H1 (cell line): Measurements from ENCODE around the gene TGM5. TPM values are rescaled to one million over a fixed set of nuclear protein-coding genes. Genes with fewer than 3 reads are reported as not detected.
"Not testable (repeated sequence)": the region's sequence is repeated elsewhere in the genome, so short reads cannot be mapped to it uniquely, and the experiment has no call there.

Experiments
- CTCF ChIA-PET: fragments of 300-600 bp; sonication (Branson Sonifier 250); formaldehyde crosslinking; loops from one replicate; lab custom pipeline; 2021; ENCODE audit not compliant: partially characterized antibody; lab: Charles Lee
- POLR2A ChIA-PET: fragments of 300-600 bp; sonication (Branson Sonifier 250); formaldehyde crosslinking; loops from one replicate; lab custom pipeline; 2021; ENCODE audit warnings: inconsistent platforms; ENCODE audit not compliant: partially characterized antibody; lab: Charles Lee
- DNase-seq, 2 experiments: peaks; one replicate each; pipeline versions ENCODE4 v3.0.0 to v3.0.0-alpha.2; 2010 to 2022; ENCODE audit warnings: low spot score in 2 of 2, low read depth in 1 of 2, mixed read lengths in 1 of 2
- FAIRE-seq: peaks from 2 replicates; lab custom pipeline; 2011; peaks lifted over from hg19 to GRCh38; lab: Jason Lieb, UNC
- H2AFZ ChIP-seq: 2 replicates; pipeline ENCODE4 v1.8.1; 2012; ENCODE audit warnings: low read length, inconsistent platforms
- H2AK5ac ChIP-seq: 2 replicates; pipeline ENCODE4 v1.6.1; 2013; ENCODE audit warnings: low read depth, low read length
- H2BK120ac ChIP-seq: replicated peaks from 2 replicates; pipeline ENCODE3; 2013; ENCODE audit warnings: low read depth, low read length, inconsistent platforms
- H2BK12ac ChIP-seq: 2 replicates; pipeline ENCODE4 v1.6.1; 2013; ENCODE audit warnings: low read depth, low read length
- H2BK15ac ChIP-seq: 2 replicates; pipeline ENCODE4 v1.6.1; 2013; ENCODE audit warnings: low read length
- H2BK20ac ChIP-seq: 2 replicates; pipeline ENCODE4 v1.6.1; 2013; ENCODE audit warnings: low read length
- H2BK5ac ChIP-seq: 2 replicates; pipeline ENCODE4 v1.6.1; 2013; ENCODE audit warnings: low read depth, low read length
- H3K14ac ChIP-seq: 2 replicates; pipeline ENCODE4 v1.6.1; 2013; ENCODE audit warnings: inconsistent platforms; ENCODE audit not compliant: insufficient read length
- H3K18ac ChIP-seq: 2 replicates; pipeline ENCODE4 v1.6.1; 2013; ENCODE audit warnings: low read length; ENCODE audit errors: extremely low read depth
- H3K23ac ChIP-seq: 2 replicates; pipeline ENCODE4 v1.6.1; 2013; ENCODE audit warnings: inconsistent platforms; ENCODE audit not compliant: insufficient read length
- H3K23me2 ChIP-seq: 2 replicates; pipeline ENCODE4 v1.6.1; 2013; ENCODE audit warnings: low read depth, low read length
- H3K27ac ChIP-seq: 2 replicates; pipeline ENCODE4 v1.6.1; 2011; ENCODE audit warnings: low read depth, low read length, inconsistent platforms
- H3K27me3 ChIP-seq, 4 experiments: replicated peaks in 1 of 4; 1 replicate in 1 of 4; 2 replicates in 3 of 4; pipeline versions ENCODE4 v1.6.1 to v1.8.1; 2011 to 2013; ENCODE audit warnings: low read length in 3 of 4, mild to moderate bottlenecking in 3 of 4, inconsistent platforms in 2 of 4, mixed read lengths in 2 of 4, moderate library complexity in 1 of 4; ENCODE audit not compliant: control insufficient read depth in 3 of 4, insufficient read depth in 3 of 4; ENCODE audit errors: extremely low read depth in 1 of 4
- H3K36me3 ChIP-seq, 4 experiments: 2 replicates each; pipeline versions ENCODE4 v1.6.1 to v1.8.1; 2011 to 2013; ENCODE audit warnings: mild to moderate bottlenecking in 4 of 4, low read length in 3 of 4, moderate library complexity in 2 of 4, control low read depth in 1 of 4, inconsistent platforms in 1 of 4; ENCODE audit not compliant: insufficient read depth in 4 of 4, control insufficient read depth in 2 of 4
- H3K4ac ChIP-seq: replicated peaks from 2 replicates; pipeline ENCODE3; 2013; ENCODE audit warnings: low read length, low read depth, mixed read lengths, inconsistent platforms; ENCODE audit not compliant: insufficient read length
- H3K4me1 ChIP-seq, 4 experiments: replicated peaks in 1 of 4; 1 replicate in 1 of 4; 2 replicates in 3 of 4; pipeline versions ENCODE4 v1.6.1 to v1.8.1; 2011 to 2013; ENCODE audit warnings: low read length in 3 of 4, inconsistent platforms in 2 of 4, mixed read lengths in 1 of 4; ENCODE audit not compliant: insufficient read depth in 4 of 4, control insufficient read depth in 3 of 4
- H3K4me2 ChIP-seq, 2 experiments: 2 replicates each; pipeline versions ENCODE4 v1.6.1 to v1.8.1; 2011 to 2013; ENCODE audit warnings: low read depth in 2 of 2, low read length in 2 of 2, control low read depth in 1 of 2, inconsistent platforms in 1 of 2, mild to moderate bottlenecking in 1 of 2; ENCODE audit not compliant: insufficient read depth in 1 of 2
- H3K4me3 ChIP-seq, 4 experiments: fragments of 200-600, 300-600 bp in 1 of 4; sonication (generic), shearing (Covaris generic), sonication (Bioruptor Twin) in 1 of 4; 2 replicates each; pipeline versions ENCODE4 v1.5.1 to v1.8.1; 2011 to 2016; ENCODE audit warnings: low read length in 4 of 4, low read depth in 3 of 4, control low read depth in 2 of 4, inconsistent platforms in 2 of 4, mild to moderate bottlenecking in 2 of 4, mixed read lengths in 1 of 4, moderate library complexity in 1 of 4; ENCODE audit not compliant: insufficient read depth in 2 of 4; ENCODE audit errors: extremely low read depth in 1 of 4
- H3K56ac ChIP-seq: replicated peaks from 2 replicates; pipeline ENCODE3; 2013; ENCODE audit warnings: low read depth, mild to moderate bottlenecking, mixed read lengths, low read length, inconsistent platforms; ENCODE audit not compliant: insufficient read length
- H3K79me1 ChIP-seq: 2 replicates; pipeline ENCODE4 v1.6.1; 2013; ENCODE audit warnings: low read depth, low read length, control low read depth
- H3K79me2 ChIP-seq, 2 experiments: 2 replicates each; pipeline versions ENCODE4 v1.6.1 to v1.8.1; 2012 to 2013; ENCODE audit warnings: low read length in 2 of 2, mild to moderate bottlenecking in 2 of 2, inconsistent platforms in 1 of 2; ENCODE audit not compliant: insufficient read depth in 2 of 2, control insufficient read depth in 1 of 2
- H3K9ac ChIP-seq, 4 experiments: replicated peaks in 1 of 4; 1 replicate in 1 of 4; 2 replicates in 3 of 4; pipeline versions ENCODE4 v1.6.1 to v1.8.1; 2011 to 2013; ENCODE audit warnings: low read depth in 3 of 4, low read length in 3 of 4, control low read depth in 2 of 4, mild to moderate bottlenecking in 2 of 4, moderate library complexity in 2 of 4, inconsistent platforms in 1 of 4; ENCODE audit errors: extremely low read depth in 1 of 4
- H3K9me3 ChIP-seq, 2 experiments: 2 replicates each; pipeline versions ENCODE4 v1.6.1 to v1.8.1; 2012 to 2013; ENCODE audit warnings: mild to moderate bottlenecking in 2 of 2, moderate library complexity in 2 of 2, control low read depth in 1 of 2, inconsistent platforms in 1 of 2, low read depth in 1 of 2, low read length in 1 of 2, mixed read lengths in 1 of 2; ENCODE audit not compliant: insufficient read depth in 2 of 2
- H4K20me1 ChIP-seq, 2 experiments: replicated peaks in 1 of 2; 2 replicates each; pipeline versions ENCODE3 to v1.8.1; 2011 to 2013; ENCODE audit warnings: inconsistent platforms in 2 of 2, low read length in 2 of 2, mild to moderate bottlenecking in 1 of 2; ENCODE audit not compliant: insufficient read depth in 2 of 2, control insufficient read depth in 1 of 2
- H4K5ac ChIP-seq: 2 replicates; pipeline ENCODE4 v1.6.1; 2013; ENCODE audit warnings: low read length, low read depth, mixed read lengths, inconsistent platforms; ENCODE audit not compliant: insufficient read length
- H4K8ac ChIP-seq: 2 replicates; pipeline ENCODE4 v1.8.0; 2013; ENCODE audit warnings: mild to moderate bottlenecking, moderate library complexity, low read length, inconsistent platforms; ENCODE audit not compliant: insufficient read depth; ENCODE audit errors: extremely low read depth
- H4K91ac ChIP-seq: replicated peaks from 2 replicates; pipeline ENCODE3; 2013; ENCODE audit warnings: low read length, mixed read lengths, inconsistent platforms; ENCODE audit not compliant: insufficient read length
- BRCA1 ChIP-seq: IDR thresholded peaks from 2 replicates; pipeline ENCODE4 v1.6.1; 2012; ENCODE audit warnings: low read depth, low read length, improper control_type of control experiment
- EGR1 ChIP-seq: IDR thresholded peaks from 2 replicates; pipeline ENCODE4 v1.6.1; 2011; ENCODE audit warnings: low read depth, low read length, borderline replicate concordance
- MAX ChIP-seq: IDR thresholded peaks from 2 replicates; pipeline ENCODE4 v1.6.1; 2012; ENCODE audit warnings: inconsistent platforms
- SP1 ChIP-seq: IDR thresholded peaks from 2 replicates; pipeline ENCODE4 v1.6.1; 2011; ENCODE audit warnings: low read depth, low read length
- SP2 ChIP-seq: IDR thresholded peaks from 2 replicates; pipeline ENCODE4 v1.6.1; 2012; ENCODE audit warnings: mild to moderate bottlenecking, low read length, inconsistent platforms
- WGBS, 2 experiments: shearing (Covaris generic) in 1 of 2; methylation state at CpG; one replicate each; pipeline versions ENCODE4 v1.1.6 to v1.1.7; 2013 to 2015; ENCODE audit warnings: low lambda C conversion rate in 2 of 2, mixed read lengths in 2 of 2, inconsistent platforms in 1 of 2, low coverage in 1 of 2, missing lambda C conversion rate in 1 of 2; ENCODE audit not compliant: insufficient replicate concordance in 2 of 2, insufficient coverage in 1 of 2, insufficient read length in 1 of 2; ENCODE audit errors: extremely low coverage in 1 of 2, missing lambda C conversion rate in 1 of 2; 5-methylcytosine and 5-hydroxymethylcytosine counted together
- polyA plus RNA-seq, 7 experiments: library from polyadenylated mRNA; depleted of rRNA in 3 of 7; stranded (reverse) in 5 of 7; unstranded in 2 of 7; fragments of >200 nt in 5 of 7; fragments of 200-250 nt in 2 of 7; gene quantifications; 1 replicate in 5 of 7; 2 replicates in 1 of 7; 4 replicates in 1 of 7; pipeline versions ENCODE4 v1.2.1 to v1.2.3, GENCODE V29; 2011 to 2013; ENCODE audit warnings: missing spikeins in 2 of 7, mixed read lengths in 2 of 7
- total RNA-seq: library from RNA; stranded (reverse); fragmentation: NEBNext Ultra II Directional; extraction: Animal tissue kit (Norgen Biotek cat#: 25700); gene quantifications from 2 replicates; pipeline ENCODE4 v1.2.1, GENCODE V29; 2021

The TGM5 gene
- total and polyA plus RNA-seq, 2 of the 8 experiments (the other 6 are each of a cell fraction or from before 2014, with no cell fraction given), result not detected

GRCh38 chr15:43198992-43199391 is 67.7 kb downstream of the TGM5 start (continued):
- no peak for TF ChIP-seq EGR1
- TF ChIP-seq SP1, result no peak
- no peak for TF ChIP-seq MAX
- TF ChIP-seq BRCA1, result no peak
- no peak for TF ChIP-seq SP2

- FAIRE-seq, result not testable (repeated sequence)
Measured at GRCh38 chr15:43198556-43198955, 68.2 kb downstream of the TGM5 start.

More at GRCh38 chr15:43198556-43198955, 68.2 kb downstream of the TGM5 start:
- not testable (repeated sequence) for H3K79me2 ChIP-seq, H3K27ac ChIP-seq, H4K8ac ChIP-seq, H3K14ac ChIP-seq, H3K23ac ChIP-seq, H3K4ac ChIP-seq, H2BK15ac ChIP-seq, H3K56ac ChIP-seq, H3K36me3 ChIP-seq, DNase-seq, H3K4me2 ChIP-seq, H2AK5ac ChIP-seq, H2BK20ac ChIP-seq, H4K5ac ChIP-seq, H2AFZ ChIP-seq, H3K4me3 ChIP-seq, H3K79me1 ChIP-seq, H3K4me1 ChIP-seq, H2BK5ac ChIP-seq, H4K91ac ChIP-seq, H3K23me2 ChIP-seq, H3K9me3 ChIP-seq, H4K20me1 ChIP-seq, H2BK12ac ChIP-seq, H2BK120ac ChIP-seq, H3K9ac ChIP-seq, H3K27me3 ChIP-seq, H3K18ac ChIP-seq
- 90% methylated on average over 4 of the region's 4 CpGs; no CpG with 5 or more reads in 1 of the 2 experiments for WGBS, 2 experiments
- CTCF ChIA-PET, result interaction anchor here (1.0 to 2.3 kb wide), 2 partner anchors 70 to 87 kb away, joined by 3 to 7 read pairs; no protein-coding TSS in a partner anchor
- POLR2A ChIA-PET, result interaction anchor here (0.9 kb wide), 1 partner anchor 18 kb away, joined by 3 read pairs; no protein-coding TSS in a partner anchor
